Measurements from ENCODE around the gene PHLDA3. TPM values are rescaled to one million over a fixed set of nuclear protein-coding genes. Genes with fewer than 3 reads are reported as not detected.

PHLDA3 gene
- total RNA-seq, 1 donor from 2014 or later: 18.5 TPM

DNA sequence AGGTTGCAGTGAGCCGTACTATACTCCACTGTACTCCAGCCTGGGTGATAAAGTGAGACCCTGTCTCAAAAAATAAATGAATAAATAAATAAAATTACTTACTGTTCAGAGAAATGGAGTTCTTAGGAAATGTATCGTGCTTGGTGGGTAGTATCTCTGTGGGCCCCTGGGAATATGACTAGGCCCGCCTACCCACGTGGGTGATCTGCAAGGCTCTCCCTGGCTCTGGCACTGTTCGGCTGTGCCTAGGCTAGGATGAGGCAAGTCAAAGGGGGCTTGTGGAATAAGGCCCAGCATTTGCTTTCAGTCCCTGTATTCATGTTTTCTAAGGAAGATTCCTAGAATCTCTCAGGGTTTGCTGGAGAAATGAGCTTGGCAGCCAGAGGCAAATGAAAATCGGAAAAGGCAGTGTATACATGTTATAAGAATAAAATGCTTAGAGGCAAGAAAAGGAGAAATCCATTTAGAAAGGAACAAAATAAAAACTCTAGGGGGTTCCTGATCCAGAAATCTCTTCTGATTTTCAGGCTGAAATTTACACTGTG, 42.5 kb upstream of the PHLDA3 start:
- H3K27me3 Mint-ChIP-seq (ENCODE audit: unreplicated experiment): peaks cover 11% of the 10 kb centered on the region
- H3K4me3 Mint-ChIP-seq (ENCODE audit: unreplicated experiment): peak overlapping the region; percentile 36
- H3K9me3 Mint-ChIP-seq (ENCODE audit: unreplicated experiment): peaks cover 8% of the 10 kb centered on the region
- TF ChIP-seq, protein P1, sequence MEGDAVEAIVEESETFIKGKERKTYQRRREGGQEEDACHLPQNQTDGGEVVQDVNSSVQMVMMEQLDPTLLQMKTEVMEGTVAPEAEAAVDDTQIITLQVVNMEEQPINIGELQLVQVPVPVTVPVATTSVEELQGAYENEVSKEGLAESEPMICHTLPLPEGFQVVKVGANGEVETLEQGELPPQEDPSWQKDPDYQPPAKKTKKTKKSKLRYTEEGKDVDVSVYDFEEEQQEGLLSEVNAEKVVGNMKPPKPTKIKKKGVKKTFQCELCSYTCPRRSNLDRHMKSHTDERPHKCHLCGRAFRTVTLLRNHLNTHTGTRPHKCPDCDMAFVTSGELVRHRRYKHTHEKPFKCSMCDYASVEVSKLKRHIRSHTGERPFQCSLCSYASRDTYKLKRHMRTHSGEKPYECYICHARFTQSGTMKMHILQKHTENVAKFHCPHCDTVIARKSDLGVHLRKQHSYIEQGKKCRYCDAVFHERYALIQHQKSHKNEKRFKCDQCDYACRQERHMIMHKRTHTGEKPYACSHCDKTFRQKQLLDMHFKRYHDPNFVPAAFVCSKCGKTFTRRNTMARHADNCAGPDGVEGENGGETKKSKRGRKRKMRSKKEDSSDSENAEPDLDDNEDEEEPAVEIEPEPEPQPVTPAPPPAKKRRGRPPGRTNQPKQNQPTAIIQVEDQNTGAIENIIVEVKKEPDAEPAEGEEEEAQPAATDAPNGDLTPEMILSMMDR (IDR thresholded peaks at IDR 0.05; ENCODE audit: partially characterized antibody, unreplicated experiment): no peak
- DNase-seq: no peak
- peaks cover 9% of the 10 kb centered on the region for H3K36me3 Mint-ChIP-seq (ENCODE audit: unreplicated experiment)
- peaks cover 6% of the 10 kb centered on the region for H3K4me1 Mint-ChIP-seq (ENCODE audit: low read depth, unreplicated experiment)
- H3K27ac Mint-ChIP-seq (ENCODE audit: unreplicated experiment): no peak overlapping the region

DNA sequence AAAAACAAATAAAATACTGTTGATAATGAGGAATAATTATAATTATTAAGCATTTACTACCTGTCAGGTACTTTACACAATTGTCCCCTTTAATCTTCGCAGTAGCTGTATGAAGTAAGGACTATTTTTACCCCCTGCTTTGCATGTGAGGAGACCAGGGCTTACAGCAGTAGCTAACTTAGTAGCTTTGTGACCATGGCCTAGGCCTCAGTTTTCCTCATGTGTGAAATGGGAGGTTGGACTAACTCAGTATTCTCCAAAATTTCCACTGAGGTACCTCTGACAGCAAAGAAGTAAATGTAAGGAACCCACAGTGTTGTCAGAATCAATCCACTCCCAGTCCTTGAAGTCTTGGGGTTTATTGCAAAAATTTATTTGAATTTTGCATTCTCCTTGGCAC, 41.7 kb upstream of the PHLDA3 start:
- Mint-ChIP-seq H3K4me1 (ENCODE audit: low read depth, unreplicated experiment) (peaks cover 7% of the 10 kb centered on the region), H3K27me3 (ENCODE audit: unreplicated experiment) (peaks cover 11% of the 10 kb centered on the region), H3K36me3 (ENCODE audit: unreplicated experiment) (peaks cover 9% of the 10 kb centered on the region), H3K27ac (ENCODE audit: unreplicated experiment) (no peak overlapping the region), H3K4me3 (ENCODE audit: unreplicated experiment) (no peak overlapping the region), H3K9me3 (ENCODE audit: unreplicated experiment) (peaks cover 8% of the 10 kb centered on the region)
- no peak for DNase-seq
- TF ChIP-seq, protein P1 (IDR thresholded peaks at IDR 0.05; ENCODE audit: partially characterized antibody, unreplicated experiment): no peak

DNA sequence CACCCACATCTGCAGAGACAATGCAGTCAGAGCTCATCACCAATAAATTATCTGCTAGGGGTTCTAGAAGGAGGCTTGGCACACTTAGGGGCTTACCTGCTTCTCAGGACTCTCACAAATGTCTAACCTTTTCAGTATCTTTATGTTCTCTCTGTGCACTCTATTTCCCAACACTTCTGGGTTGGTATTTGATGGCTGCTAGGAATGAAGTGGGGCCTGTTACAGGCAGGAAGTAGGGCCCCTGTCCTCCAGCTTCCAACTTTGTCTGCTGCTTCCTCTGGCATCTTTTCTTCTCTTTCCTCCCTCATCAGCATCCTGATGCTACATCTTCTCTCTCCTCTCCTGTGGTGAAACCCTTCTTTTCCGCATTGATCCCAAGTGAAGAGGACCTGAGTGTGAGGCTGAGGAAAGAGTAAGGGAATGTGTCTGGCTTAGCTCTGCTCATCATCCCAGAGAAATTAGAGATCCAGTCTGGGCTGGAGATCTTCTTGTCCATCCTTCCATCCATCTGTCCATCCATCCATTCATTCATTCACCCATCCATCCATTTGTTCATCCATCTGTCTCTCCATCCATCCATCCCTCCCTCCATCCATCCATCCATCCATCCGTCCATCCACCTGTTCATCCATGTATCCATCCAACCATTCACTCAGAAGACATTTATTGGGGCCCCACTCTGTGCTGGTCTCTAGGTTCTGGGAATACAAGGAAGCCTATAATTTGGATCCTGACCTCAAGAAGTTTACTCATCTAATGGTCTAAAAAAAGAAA, 40.8 kb upstream of the PHLDA3 start:
- Mint-ChIP-seq H3K36me3 (ENCODE audit: unreplicated experiment) (peaks cover 9% of the 10 kb centered on the region), H3K27ac (ENCODE audit: unreplicated experiment) (no peak overlapping the region), H3K9me3 (ENCODE audit: unreplicated experiment) (peaks cover 8% of the 10 kb centered on the region), H3K4me3 (ENCODE audit: unreplicated experiment) (peak overlapping the region; percentile 8), H3K4me1 (ENCODE audit: low read depth, unreplicated experiment) (peaks cover 7% of the 10 kb centered on the region), H3K27me3 (ENCODE audit: unreplicated experiment) (peaks cover 11% of the 10 kb centered on the region)
- TF ChIP-seq, protein P1 (IDR thresholded peaks at IDR 0.05; ENCODE audit: partially characterized antibody, unreplicated experiment): no peak
- no peak for DNase-seq

DNA sequence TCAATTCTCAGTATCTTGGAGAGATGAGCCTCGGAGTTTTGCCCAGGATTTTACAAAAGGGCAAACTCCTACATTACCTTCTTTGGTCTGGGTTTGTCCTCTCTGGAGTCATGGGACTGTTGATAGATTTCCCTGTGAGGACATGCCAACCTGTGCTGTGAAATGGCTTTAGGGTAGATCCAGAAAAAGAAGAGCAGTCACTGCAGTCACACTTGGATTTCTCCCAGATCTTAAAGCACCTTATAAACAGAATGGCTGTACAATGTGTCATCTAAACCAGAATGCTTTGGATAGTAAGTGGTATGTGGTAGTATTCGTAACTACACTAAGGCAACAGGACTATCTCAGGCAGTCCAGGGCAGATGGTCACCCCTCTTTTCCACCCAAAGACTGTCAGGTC, 39.8 kb upstream of the PHLDA3 start:
- no peak overlapping the region for H3K4me3 Mint-ChIP-seq (ENCODE audit: unreplicated experiment)
- H3K9me3 Mint-ChIP-seq (ENCODE audit: unreplicated experiment): peaks cover 8% of the 10 kb centered on the region
- no peak for DNase-seq

DNA sequence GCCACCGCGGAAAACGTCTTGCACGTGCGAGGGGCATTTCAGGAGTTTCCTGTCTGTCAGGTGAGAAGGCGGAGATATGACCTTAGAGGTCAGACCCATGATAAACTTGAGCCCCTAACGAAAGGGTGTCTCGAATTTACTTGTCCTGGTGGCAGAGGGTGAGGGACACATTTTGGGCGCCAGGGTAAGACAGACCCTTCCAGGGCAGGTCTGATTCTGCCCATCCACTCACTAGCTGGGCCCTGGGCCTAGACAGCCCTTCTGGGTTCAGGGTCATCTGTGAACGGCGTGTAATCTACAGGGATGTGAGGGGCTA, 38.3 kb upstream of the PHLDA3 start:
- Mint-ChIP-seq H3K4me3 (ENCODE audit: unreplicated experiment) (peak overlapping the region; percentile 68), H3K36me3 (ENCODE audit: unreplicated experiment) (peaks cover 9% of the 10 kb centered on the region), H3K27me3 (ENCODE audit: unreplicated experiment) (peaks cover 11% of the 10 kb centered on the region), H3K4me1 (ENCODE audit: low read depth, unreplicated experiment) (peaks cover 13% of the 10 kb centered on the region), H3K9me3 (ENCODE audit: unreplicated experiment) (peaks cover 8% of the 10 kb centered on the region), H3K27ac (ENCODE audit: unreplicated experiment) (no peak overlapping the region)
- no peak for DNase-seq
- TF ChIP-seq, protein P1 (IDR thresholded peaks at IDR 0.05; ENCODE audit: partially characterized antibody, unreplicated experiment): no peak

More for the DNA sequence above, 39.8 kb upstream of the PHLDA3 start:
- Mint-ChIP-seq H3K36me3 (ENCODE audit: unreplicated experiment) (peaks cover 9% of the 10 kb centered on the region), H3K4me1 (ENCODE audit: low read depth, unreplicated experiment) (peaks cover 7% of the 10 kb centered on the region), H3K27me3 (ENCODE audit: unreplicated experiment) (peaks cover 11% of the 10 kb centered on the region), H3K27ac (ENCODE audit: unreplicated experiment) (no peak overlapping the region)
- TF ChIP-seq, protein P1 (IDR thresholded peaks at IDR 0.05; ENCODE audit: partially characterized antibody, unreplicated experiment): no peak

Measured in glutamatergic neuron (in vitro differentiated cells).